Fibroblast of the aortic adventitia (primary cell): ENCODE data around the gene RORC. TPM values are rescaled to one million over a fixed set of nuclear protein-coding genes. Genes with fewer than 3 reads are reported as not detected.
"Not testable (repeated sequence)": the region's sequence is repeated elsewhere in the genome, so short reads cannot be mapped to it uniquely, and the experiment has no call there.

ENCODE experiments used
- DNase-seq: peaks from one replicate; pipeline ENCODE4 v3.0.0-alpha.2; 2010; ENCODE audit warnings: low read depth
- H3K4me3 ChIP-seq: 2 replicates; pipeline ENCODE4 v1.5.1; 2011; ENCODE audit warnings: low read depth, mild to moderate bottlenecking, control low read depth, low read length, moderate library complexity
- total RNA-seq: library from RNA; depleted of rRNA; stranded (reverse); fragments of >200 nt; gene quantifications from 2 replicates; pipeline ENCODE4 v1.2.3, GENCODE V29; 2012; ENCODE audit warnings: low replicate concordance
- TF ChIP-seq, protein P1 (sequence below): IDR thresholded peaks from 2 replicates; pipeline ENCODE4 v1.5.1; 2011; ENCODE audit warnings: mild to moderate bottlenecking, low read length, control low read depth, inconsistent platforms; ENCODE audit not compliant: insufficient read depth

RORC gene
- total RNA-seq, 1 donor = not detected

GRCh38 chr1:151790071-151790939 is 41.3 kb downstream of the RORC start, which contains the start of gene TDRKH:
TDRKH (minus strand) TSS chr1:151790500; CDS start chr1:151783022, 7,478 bp downstream.
- TF ChIP-seq, protein P1, sequence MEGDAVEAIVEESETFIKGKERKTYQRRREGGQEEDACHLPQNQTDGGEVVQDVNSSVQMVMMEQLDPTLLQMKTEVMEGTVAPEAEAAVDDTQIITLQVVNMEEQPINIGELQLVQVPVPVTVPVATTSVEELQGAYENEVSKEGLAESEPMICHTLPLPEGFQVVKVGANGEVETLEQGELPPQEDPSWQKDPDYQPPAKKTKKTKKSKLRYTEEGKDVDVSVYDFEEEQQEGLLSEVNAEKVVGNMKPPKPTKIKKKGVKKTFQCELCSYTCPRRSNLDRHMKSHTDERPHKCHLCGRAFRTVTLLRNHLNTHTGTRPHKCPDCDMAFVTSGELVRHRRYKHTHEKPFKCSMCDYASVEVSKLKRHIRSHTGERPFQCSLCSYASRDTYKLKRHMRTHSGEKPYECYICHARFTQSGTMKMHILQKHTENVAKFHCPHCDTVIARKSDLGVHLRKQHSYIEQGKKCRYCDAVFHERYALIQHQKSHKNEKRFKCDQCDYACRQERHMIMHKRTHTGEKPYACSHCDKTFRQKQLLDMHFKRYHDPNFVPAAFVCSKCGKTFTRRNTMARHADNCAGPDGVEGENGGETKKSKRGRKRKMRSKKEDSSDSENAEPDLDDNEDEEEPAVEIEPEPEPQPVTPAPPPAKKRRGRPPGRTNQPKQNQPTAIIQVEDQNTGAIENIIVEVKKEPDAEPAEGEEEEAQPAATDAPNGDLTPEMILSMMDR = peak; percentile 25
- H3K4me3 ChIP-seq = peak within 1 kb of the TSS; percentile 71
- DNase-seq = peak; percentile 99

DNA sequence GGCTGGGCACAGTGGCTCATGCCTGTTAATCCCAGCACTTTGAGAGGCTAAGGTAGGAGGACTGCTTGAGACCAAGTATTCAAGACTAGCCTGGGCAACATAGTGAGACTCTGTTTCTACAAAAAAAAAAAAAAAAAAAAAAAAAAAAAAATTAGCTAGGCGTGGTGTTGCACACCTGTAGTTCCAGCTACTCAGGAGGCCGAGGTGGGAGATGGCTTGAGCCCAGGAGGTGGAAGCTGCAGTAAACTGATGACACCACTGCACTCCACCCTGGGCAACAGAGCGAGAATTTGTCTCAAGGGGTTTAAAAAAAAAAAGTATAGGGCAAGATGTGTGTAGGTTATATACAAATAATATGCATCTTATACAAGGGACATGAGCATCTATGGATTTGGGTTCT is 43.9 kb downstream of the RORC start:
- TF ChIP-seq, protein P1 = no peak
- H3K4me3 ChIP-seq = no peak overlapping the region
- no peak for DNase-seq

DNA sequence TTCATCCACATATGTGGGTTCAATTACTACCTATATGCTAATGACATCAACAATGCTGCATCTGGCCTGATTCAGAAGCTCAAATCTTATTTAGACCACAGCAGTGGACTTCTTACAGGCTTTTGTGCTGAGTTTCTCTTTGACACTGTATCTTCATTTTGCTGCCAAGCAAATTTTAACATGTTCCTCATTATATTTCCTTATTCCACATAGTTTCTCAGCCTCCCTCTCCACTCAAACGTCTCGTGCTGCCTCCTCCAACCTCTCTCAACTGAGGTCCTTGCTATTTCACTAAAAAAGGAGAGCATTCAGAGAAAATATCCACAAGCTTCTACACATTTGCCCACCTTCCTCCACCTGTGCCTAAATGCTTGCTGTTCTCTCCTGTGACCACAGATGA is 47.8 kb downstream of the RORC start:
- TF ChIP-seq, protein P1 = no peak
- H3K4me3 ChIP-seq = no peak overlapping the region
- no peak for DNase-seq

DNA sequence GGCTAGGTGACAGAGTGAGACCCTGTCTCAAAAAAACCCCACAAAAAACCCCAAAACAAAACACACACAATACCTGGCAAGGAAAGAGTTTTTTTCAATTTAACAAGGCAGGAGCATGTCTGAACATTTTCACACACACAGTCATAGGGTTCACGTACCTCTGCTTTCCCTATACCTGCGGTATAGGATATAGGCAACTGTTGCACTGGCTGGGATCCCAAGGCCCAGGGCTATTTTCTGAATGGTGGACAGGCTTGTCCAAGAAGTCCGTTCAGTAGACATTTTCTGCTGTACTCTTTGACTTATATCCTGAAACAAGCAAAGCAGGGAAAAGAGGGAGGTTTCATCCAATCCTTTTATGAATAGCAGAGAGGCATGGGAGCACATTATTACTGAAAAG is 48.9 kb downstream of the RORC start:
- DNase-seq = no peak
- TF ChIP-seq, protein P1 = no peak
- H3K4me3 ChIP-seq = no peak overlapping the region

GRCh38 chr1:151782026-151782425 is 49.6 kb downstream of the RORC start:
- DNase-seq, H3K4me3 ChIP-seq: not testable (repeated sequence)

DNA sequence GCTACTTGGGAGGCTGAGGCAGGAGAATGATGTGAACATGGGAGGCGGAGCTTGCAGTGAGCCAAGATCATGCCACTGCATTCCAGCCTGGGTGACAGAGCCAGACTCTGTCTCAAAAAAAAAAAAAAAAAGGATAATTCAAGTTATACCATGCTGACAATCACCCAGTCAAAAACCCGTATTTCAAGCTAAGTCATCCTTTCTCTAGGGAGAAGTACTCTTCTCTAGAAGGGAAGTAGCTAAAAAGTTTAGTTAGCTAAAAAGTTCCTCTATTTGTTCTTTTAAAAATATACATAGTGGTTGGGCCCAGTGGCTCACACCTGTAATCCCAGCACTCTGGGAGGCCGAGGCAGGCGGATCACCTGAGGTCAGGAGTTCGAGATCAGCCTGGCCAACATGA is 50.9 kb downstream of the RORC start:
- H3K4me3 ChIP-seq, DNase-seq: not testable (repeated sequence)

DNA sequence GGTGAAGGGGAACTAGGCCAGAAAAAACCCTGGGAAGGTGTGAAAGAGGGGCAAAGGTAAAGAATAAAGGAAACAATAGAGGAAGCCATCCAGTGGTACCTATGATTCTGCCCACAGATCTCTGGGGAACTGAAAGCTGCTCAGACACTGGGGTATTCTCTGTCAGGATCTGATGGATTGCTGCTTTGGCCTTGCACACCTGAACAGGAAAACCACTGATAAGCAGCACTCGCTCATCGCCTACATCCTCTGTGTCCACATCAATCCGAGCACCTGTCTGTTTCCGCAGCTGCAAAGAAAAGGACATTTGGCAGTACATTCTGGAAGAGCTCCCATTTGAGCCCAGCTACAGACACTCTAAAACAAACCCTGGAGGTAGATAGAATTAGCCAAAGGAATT is 51.8 kb downstream of the RORC start:
- TF ChIP-seq, protein P1 = no peak
- no peak overlapping the region for H3K4me3 ChIP-seq
- DNase-seq = no peak

DNA sequence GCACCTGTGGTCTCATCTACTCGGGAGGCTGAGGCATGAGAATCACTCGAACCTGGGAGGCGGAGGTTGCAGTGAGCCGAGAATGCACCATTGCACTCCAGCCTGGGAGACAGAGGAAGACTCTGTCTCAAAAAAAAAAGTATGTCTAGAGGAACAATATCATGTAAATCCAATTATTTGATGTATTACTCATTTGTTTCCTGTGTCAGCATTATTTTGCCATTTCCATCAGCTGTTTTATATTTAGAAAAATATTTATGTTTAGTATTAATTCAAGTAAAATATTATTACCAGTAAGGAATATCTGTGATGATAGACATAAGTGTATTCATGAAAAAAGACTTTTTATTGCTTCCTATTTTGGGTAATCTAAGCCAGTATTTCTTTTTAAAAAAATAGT is 54.3 kb downstream of the RORC start:
- no peak for DNase-seq

More for the DNA sequence above, 54.3 kb downstream of the RORC start:
- TF ChIP-seq, protein P1 = no peak
- H3K4me3 ChIP-seq = no peak overlapping the region
